ENCODE measurements around the gene C22orf42. TPM values are rescaled to one million over a fixed set of nuclear protein-coding genes. Genes with fewer than 3 reads are reported as not detected.
"Not testable (repeated sequence)": the region's sequence is repeated elsewhere in the genome, so short reads cannot be mapped to it uniquely, and the experiment has no call there.

C22orf42 gene
- total RNA-seq, 1 donor from 2014 or later = 2.1 TPM

DNA sequence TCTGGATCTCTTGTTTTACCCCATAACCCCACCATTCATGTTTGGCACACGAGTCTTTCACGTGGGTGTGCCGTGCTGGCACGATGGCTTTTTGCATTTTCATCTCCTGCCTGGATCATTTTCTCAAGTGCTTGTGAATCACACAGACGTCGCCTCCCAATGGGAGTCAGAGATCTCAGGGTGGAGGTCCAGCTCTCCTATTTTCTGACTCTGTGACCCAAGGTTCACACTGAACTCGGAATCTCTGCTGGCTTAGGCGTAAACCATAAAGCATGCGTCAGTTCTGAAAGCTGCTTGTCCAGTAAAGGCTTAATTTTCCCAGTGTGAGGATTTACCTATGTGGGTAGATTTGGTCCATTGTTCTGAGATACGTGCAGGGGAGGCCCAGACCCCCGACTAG lies 16.0 kb upstream of the C22orf42 start:
- no peak overlapping the region for H3K4me3 Mint-ChIP-seq
- H3K9me3 Mint-ChIP-seq = no peaks in the 10 kb centered on the region
- no peak overlapping the region for H3K27ac Mint-ChIP-seq
- H3K36me3 Mint-ChIP-seq = no peaks in the 10 kb centered on the region
- H3K27me3 Mint-ChIP-seq = peaks cover 65% of the 10 kb centered on the region
- TF ChIP-seq, protein P1, sequence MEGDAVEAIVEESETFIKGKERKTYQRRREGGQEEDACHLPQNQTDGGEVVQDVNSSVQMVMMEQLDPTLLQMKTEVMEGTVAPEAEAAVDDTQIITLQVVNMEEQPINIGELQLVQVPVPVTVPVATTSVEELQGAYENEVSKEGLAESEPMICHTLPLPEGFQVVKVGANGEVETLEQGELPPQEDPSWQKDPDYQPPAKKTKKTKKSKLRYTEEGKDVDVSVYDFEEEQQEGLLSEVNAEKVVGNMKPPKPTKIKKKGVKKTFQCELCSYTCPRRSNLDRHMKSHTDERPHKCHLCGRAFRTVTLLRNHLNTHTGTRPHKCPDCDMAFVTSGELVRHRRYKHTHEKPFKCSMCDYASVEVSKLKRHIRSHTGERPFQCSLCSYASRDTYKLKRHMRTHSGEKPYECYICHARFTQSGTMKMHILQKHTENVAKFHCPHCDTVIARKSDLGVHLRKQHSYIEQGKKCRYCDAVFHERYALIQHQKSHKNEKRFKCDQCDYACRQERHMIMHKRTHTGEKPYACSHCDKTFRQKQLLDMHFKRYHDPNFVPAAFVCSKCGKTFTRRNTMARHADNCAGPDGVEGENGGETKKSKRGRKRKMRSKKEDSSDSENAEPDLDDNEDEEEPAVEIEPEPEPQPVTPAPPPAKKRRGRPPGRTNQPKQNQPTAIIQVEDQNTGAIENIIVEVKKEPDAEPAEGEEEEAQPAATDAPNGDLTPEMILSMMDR (conservative IDR thresholded peaks at IDR 0.05) = no peak
- no peak for DNase-seq (ENCODE audit: extremely low spot score, unreplicated experiment)
- no peaks in the 10 kb centered on the region for H3K4me1 Mint-ChIP-seq (ENCODE audit: unreplicated experiment)

DNA sequence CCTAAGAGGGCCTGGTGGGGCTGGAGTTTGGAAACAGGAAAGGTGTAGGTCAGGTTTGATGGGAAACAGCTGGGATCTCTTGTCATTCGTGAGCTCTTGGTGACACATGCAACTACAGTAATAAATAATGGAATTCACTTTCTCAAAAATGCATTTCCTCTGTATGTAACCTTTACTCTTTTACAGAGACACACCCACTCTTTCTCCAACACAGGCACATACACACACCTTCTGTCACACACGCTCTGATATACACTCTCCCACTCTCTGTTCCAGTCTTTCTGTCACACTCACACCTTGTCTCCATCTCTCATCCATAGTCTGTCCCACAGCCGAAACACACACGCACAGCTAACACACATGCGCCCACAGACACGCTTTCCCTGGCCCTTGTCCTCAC lies 6.6 kb upstream of the C22orf42 start:
- Mint-ChIP-seq H3K27me3 (peaks cover 26% of the 10 kb centered on the region), H3K4me3 (no peak overlapping the region), H3K27ac (no peak overlapping the region), H3K4me1 (ENCODE audit: unreplicated experiment) (no peaks in the 10 kb centered on the region), H3K36me3 (no peaks in the 10 kb centered on the region), H3K9me3 (no peaks in the 10 kb centered on the region)
- DNase-seq (ENCODE audit: extremely low spot score, unreplicated experiment) = no peak
- TF ChIP-seq, protein P1 (conservative IDR thresholded peaks at IDR 0.05) = no peak

DNA sequence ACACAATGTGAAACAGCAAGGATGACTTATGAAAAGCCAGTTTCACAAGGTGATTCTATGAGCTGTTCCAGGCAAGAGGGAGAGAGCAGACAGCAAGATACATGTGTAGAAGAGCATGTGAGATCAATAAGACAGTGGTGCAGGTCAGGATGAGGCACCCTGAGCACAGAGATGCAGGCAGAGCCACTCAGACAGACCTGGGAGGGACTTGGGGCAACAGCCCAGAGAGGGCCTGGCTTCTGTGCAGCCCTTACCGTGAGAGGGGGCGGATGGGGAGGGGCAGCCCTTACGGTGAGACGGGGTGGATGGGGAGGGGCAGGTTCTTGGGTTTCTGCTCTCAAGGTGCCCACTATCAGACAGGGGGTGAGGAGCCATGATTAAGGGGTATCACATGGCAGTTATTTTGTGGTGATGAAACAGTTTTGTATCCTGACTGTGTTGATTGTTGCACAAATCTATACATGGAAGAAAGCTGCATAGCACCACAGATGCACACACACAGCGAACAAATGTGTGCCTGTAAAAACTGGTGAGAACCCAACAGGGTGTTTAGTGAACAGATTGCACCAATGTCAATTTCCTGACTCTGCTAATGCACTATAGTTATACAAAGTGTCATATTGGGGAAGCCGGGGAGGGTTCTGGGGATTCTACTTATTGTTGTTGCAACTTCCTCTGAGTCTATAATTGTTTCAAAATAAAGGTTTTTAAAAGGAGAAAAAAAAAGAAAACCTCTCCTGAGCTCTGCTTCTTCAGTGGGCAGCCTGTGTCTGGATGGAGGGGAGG lies 5.2 kb upstream of the C22orf42 start:
- Mint-ChIP-seq H3K9me3 (no peaks in the 10 kb centered on the region), H3K4me1 (ENCODE audit: unreplicated experiment) (no peaks in the 10 kb centered on the region), H3K36me3 (no peaks in the 10 kb centered on the region), H3K27me3 (peaks cover 26% of the 10 kb centered on the region), H3K27ac (no peak overlapping the region), H3K4me3 (no peak overlapping the region)
- no peak for DNase-seq (ENCODE audit: extremely low spot score, unreplicated experiment)
- TF ChIP-seq, protein P1 (conservative IDR thresholded peaks at IDR 0.05) = no peak

DNA sequence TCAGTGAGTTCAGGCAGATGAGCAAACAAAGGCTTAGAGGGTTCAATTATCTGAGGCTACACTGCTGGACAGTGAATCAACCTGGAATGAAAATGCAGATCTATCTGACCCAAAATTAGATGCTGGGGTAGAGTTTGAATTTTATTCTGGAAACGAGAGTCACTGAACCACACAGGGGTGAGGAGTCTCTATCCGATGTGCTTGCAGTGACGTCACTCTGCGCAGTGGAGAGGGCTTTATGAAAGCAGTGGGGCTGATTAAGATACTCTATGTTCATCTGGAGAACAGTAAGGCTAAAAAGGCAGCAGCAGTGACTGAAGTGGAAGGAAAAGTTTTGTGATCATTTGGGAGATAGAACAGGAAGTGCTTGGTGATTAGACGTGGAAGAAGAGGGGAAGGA lies 1.3 kb upstream of the C22orf42 start:
- peaks cover 32% of the 10 kb centered on the region for H3K27me3 Mint-ChIP-seq
- not testable (repeated sequence) for H3K27ac Mint-ChIP-seq; H3K36me3 Mint-ChIP-seq; DNase-seq (ENCODE audit: extremely low spot score, unreplicated experiment); H3K9me3 Mint-ChIP-seq; H3K4me1 Mint-ChIP-seq (ENCODE audit: unreplicated experiment); H3K4me3 Mint-ChIP-seq

DNA sequence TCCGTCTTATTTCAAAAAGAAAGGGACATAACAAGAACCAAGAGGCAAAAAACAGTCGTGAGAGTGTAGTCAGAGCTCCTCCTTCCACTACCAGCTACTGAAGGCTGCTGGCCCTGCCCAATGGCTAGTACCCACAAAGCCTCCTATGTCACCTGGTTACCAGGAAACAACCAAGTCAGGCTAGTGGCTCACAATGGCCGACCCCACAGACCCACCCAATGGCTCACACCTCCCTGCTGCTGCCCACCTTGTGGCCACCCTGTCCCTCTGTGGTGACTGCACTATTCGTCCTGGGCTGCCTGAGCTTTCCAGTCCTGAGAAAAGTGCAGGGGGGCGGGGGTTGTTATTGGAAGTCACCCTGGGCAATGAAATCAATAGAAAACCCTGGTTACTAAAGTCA lies 1.5 kb downstream of the C22orf42 start:
- H3K27ac Mint-ChIP-seq; H3K4me3 Mint-ChIP-seq; H3K36me3 Mint-ChIP-seq; DNase-seq (ENCODE audit: extremely low spot score, unreplicated experiment); H3K9me3 Mint-ChIP-seq; H3K4me1 Mint-ChIP-seq (ENCODE audit: unreplicated experiment): not testable (repeated sequence)
- H3K27me3 Mint-ChIP-seq = peaks cover 33% of the 10 kb centered on the region

DNA sequence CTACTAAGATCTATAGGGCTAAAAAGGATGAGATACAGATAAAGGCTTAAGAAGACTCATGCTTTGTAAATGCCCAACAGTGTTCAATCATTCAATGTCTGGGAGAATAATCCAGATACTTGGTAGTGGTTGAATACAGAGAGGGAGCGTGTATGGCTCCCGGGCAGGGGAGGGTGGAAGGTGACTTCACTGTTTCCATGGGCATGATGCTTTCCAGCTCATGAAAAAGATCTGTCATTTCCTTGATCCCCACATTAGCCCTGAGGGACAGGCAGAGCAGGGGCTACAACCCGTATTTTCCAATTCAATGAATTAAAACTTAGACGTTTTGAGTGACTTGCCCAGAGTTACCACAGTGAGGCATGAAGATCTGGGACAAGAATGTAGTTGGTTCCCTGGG lies 4.4 kb downstream of the C22orf42 start:
- not testable (repeated sequence) for H3K36me3 Mint-ChIP-seq; H3K9me3 Mint-ChIP-seq; H3K27ac Mint-ChIP-seq; DNase-seq (ENCODE audit: extremely low spot score, unreplicated experiment); H3K4me3 Mint-ChIP-seq; H3K4me1 Mint-ChIP-seq (ENCODE audit: unreplicated experiment)
- H3K27me3 Mint-ChIP-seq = peaks cover 32% of the 10 kb centered on the region

DNA sequence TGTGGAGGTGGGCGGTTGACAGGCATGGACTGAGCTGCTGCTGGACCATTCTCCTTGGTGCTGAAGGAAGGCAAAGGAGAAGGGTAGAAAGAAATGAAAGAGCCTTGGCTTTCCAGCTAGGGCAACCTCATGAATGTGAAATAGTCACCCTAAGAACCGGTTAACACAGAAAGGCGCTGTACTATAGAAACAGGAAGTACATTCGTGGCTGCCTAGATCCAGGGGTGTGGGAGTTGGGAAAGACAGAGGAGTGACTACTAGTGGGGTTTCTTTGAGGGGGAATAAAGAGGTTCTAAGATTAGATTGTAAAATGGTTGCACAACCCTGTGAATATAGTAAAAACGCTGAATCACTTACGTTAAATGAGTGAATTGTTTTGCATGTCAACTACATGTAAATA lies 7.5 kb downstream of the C22orf42 start:
- H3K36me3 Mint-ChIP-seq; H3K4me1 Mint-ChIP-seq (ENCODE audit: unreplicated experiment); DNase-seq (ENCODE audit: extremely low spot score, unreplicated experiment); H3K4me3 Mint-ChIP-seq; H3K27ac Mint-ChIP-seq; H3K9me3 Mint-ChIP-seq: not testable (repeated sequence)
- peaks cover 22% of the 10 kb centered on the region for H3K27me3 Mint-ChIP-seq

DNA sequence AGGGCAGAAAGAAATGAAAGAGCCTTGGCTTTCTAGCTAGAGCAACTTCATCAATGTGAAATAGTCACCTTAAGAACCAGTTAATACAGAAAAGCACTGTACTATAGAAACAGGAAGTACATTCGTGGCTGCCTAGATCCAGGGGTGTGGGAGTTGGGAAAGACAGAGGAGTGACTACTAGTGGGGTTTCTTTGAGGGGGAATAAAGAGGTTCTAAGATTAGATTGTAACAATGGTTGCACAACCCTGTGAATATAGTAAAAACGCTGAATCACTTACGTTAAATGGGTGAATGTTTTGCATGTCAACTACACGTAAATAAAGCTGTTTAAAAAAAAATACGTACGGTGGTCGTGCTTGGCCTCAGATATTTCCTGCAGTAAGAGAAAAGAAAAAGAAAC lies 8.5 kb downstream of the C22orf42 start:
- not testable (repeated sequence) for DNase-seq (ENCODE audit: extremely low spot score, unreplicated experiment); H3K4me1 Mint-ChIP-seq (ENCODE audit: unreplicated experiment); H3K4me3 Mint-ChIP-seq; H3K27ac Mint-ChIP-seq; H3K36me3 Mint-ChIP-seq; H3K9me3 Mint-ChIP-seq
- peaks cover 17% of the 10 kb centered on the region for H3K27me3 Mint-ChIP-seq

DNA sequence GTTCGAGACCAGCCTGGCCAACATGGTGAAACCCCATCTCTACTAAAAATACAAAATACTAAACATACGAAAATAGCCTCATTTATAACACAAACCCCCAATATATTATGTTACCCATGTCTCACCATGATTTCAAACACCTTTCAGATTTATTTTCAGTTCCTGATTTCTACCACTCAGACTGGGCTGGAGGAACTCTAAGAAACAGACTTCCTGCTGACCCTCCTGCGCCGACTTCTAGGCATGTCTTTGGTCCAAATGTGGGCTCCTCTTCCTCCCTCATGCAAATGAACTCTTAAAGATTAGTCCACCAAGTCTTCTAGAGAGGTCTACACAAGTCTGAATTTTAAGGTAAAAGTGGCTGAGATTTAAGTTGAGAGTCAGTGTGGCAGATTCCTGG lies 10.7 kb downstream of the C22orf42 start:
- H3K9me3 Mint-ChIP-seq; H3K27ac Mint-ChIP-seq; H3K36me3 Mint-ChIP-seq; H3K4me1 Mint-ChIP-seq (ENCODE audit: unreplicated experiment); DNase-seq (ENCODE audit: extremely low spot score, unreplicated experiment); H3K4me3 Mint-ChIP-seq: not testable (repeated sequence)
- H3K27me3 Mint-ChIP-seq = peaks cover 18% of the 10 kb centered on the region

DNA sequence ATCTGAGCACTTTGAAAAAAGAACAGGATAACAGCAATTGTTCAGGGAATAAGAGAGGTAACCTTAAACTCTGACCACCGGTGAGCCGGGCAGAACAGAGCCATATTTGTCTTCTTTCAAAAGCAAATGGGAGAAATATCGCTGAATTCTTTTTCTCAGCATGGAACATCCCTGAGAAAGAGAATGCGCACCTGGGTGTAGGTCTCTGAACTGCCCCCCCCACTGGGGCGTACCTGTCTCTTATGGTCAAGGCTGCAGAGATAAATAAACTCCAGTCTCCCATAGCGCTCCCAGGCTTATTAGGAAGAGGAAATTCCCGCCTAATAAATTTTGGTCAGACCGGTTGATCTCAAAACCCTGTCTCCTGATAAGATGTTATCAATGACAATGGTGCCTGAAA lies 12.0 kb downstream of the C22orf42 start:
- DNase-seq (ENCODE audit: extremely low spot score, unreplicated experiment); H3K9me3 Mint-ChIP-seq; H3K27ac Mint-ChIP-seq; H3K4me3 Mint-ChIP-seq; H3K36me3 Mint-ChIP-seq; H3K4me1 Mint-ChIP-seq (ENCODE audit: unreplicated experiment): not testable (repeated sequence)
- H3K27me3 Mint-ChIP-seq = peaks cover 27% of the 10 kb centered on the region
